SK-MEL-5 (cell line): ENCODE measurements around the gene KIF13A. TPM values are rescaled to one million over a fixed set of nuclear protein-coding genes. Genes with fewer than 3 reads are reported as not detected.
"Not testable (repeated sequence)": the region's sequence is repeated elsewhere in the genome, so short reads cannot be mapped to it uniquely, and the experiment has no call there.

Experiments used
- DNase-seq: peaks from one replicate; pipeline ENCODE4 v3.0.0-alpha.2; 2016; ENCODE audit warnings: low read depth, low spot score
- in situ Hi-C: cut with HindIII; loops from 2 replicates; pipeline ENCODE4 v1.10.0; 2016; ENCODE audit warnings: low sequenced_read_pairs, high pct_unique_total_duplicates, low pct_unique_long_range_greater_than_20kb
- total RNA-seq: library from RNA; depleted of rRNA; stranded (reverse); fragments of >200 nt; shearing (Covaris generic); gene quantifications from 2 replicates; pipeline ENCODE4 v1.2.3, GENCODE V29; 2014

KIF13A gene
- total RNA-seq, 1 experiment from 2014 or later = 44.6 TPM

DNA sequence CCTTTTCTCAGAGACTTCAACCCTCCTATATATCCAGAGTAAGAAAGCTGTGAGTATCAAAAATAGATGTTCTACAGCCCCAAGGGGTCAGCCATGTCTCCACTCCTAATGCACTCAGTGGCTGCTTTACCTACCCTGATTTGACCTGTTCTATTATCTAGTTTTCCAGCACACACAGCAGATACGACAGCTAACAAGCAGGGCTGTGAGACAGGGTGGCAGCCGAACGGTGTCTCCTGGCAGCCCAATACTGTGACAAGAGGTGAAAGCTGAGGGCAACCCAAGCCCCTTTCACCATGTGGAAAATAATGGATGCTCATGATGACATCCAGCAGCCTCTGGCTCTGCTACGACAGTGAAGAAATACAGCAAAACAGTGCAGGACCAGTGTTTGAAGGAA lies 67.9 kb downstream of the KIF13A start:
- in situ Hi-C loops = no loop called here
- no peak for DNase-seq

DNA sequence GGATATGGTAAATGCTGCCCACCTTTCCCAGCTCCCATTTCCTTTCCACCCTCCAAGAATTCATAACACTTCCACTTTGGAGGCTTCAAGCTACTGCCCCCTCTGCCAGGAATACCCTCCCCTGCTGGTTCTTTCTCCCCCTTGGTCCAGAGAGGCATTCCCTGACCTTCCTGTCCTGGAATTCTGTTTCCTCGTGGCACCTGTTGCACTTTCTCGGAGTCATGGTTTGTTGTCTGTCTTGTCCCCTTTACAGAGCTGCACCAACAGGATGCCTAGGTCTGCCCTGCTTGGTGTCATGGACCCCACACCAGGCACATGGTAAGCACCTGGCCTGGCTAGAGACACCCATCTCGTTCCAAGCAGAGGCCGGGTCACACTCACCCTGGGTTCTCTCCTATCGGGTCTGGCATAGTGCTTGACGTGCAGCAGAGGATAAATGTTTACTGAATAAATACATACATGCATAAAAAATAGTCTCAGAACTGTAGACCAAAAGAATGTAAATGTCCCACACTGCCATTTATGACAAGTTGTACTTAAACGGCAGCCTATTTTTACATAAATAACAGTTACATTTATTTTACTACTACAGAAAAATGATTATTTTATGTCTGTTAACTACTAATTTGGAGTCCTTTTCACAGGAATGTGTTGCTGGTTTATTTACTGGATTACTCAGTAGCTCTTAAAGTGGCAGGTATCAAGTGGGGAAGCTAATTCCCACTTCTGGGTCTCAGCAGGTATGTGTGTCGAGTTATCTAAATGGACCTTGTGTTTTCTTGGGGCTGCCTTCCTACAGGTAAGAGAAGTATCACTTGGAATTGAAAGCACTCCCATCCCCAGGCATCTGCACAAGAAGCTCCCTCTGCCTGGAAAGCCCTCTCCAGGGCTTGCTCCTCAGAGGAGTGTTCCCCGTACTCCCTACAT lies 69.3 kb downstream of the KIF13A start:
- in situ Hi-C loops = no loop called here
- no peak for DNase-seq

DNA sequence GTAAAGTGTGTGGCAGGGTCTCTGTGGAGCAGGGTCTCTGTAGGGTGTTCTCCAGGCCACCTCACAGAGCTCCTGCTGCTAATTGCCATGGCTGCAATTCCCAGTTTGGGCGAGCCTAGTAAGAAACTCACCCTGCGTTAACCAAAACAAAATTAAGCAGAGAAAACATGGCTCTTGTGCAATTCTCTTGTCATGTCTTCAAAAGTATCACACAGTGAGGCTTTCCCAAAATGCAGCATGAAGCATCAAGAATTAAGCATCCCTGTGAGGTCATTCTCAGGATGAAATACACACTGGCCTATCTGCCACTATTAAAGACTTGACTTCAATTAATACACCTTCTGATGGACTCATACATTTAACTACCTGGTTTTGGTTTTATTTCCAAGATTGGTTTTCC lies 72.8 kb downstream of the KIF13A start:
- no peak for DNase-seq
- in situ Hi-C loops = no loop called here

DNA sequence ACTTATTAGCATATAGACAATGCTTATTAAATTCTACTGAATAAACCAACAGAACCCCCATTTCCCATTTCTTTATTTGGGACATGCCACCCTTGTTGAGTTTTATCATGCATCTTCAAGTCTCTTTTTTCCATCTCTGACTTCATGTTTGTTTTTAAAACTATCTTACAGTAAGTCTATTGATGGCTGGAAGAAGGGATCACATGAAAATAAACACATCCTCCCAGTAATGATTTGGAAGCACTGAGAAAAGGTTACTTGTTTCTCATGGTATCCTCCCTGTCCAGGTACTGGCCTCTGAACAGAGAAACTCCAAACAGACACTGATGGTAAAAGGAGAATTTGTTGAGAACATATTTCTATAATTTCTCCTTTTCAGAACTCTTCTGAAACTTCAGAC lies 74.9 kb downstream of the KIF13A start:
- peak; percentile 74 for DNase-seq
- in situ Hi-C loops = no loop called here

DNA sequence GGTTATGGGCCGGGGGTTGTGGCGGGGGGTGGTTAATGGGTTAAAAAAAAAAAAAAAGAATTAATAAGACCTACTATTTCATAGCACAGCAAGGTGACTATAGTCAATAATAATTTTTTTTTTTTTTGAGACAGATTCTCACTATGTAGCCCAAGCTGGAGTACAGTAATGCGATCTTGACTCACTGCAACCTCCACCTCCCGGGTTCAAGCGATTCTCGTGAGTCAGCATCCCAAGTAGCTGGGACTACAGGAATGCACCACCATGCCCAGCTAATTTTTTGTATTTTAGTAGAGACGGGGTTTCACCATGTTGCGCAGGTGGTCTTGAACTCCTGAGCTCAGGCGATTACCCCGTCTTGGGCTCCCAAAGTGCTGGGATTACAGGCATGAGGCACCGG lies 75.8 kb downstream of the KIF13A start:
- in situ Hi-C loops, DNase-seq: not testable (repeated sequence)

DNA sequence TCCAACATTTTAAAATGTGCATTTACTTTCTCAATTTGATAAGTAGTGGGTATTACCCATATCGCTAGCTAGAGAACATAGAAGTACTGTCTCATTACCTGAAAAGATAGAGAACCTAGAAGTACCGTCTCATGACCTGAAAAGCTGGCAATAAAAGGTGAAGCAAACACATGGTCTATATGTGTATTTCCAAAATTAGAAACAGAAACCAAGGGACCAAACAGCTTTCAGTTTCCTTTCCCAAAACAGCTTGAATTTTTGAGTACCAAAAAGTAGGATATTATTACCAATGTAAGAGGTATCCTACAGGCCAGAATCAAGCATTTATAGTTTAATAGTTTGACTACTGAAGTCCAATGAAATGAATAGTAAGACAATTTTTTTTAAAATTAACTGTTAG lies 77.2 kb downstream of the KIF13A start:
- in situ Hi-C loops = no loop called here
- DNase-seq = no peak

DNA sequence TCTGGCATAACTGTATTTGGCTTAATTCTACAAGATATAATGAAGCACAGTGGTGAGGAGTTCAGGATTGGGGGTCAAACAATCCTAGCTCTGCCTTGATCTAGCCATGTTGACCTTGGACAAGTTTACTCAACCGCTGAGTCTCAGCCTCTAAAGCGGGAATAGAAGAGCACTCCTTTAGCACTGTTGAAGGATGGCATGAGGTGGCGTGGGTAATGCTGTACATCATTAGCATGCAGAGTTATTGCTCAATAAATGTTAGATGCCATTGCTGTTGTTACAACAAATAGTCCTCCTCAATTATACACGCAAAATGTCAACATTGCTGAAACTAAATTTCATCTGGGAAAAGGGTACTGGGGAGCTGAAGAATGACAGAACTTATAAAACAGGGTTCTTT lies 78.6 kb downstream of the KIF13A start:
- in situ Hi-C loops = no loop called here
- no peak for DNase-seq

DNA sequence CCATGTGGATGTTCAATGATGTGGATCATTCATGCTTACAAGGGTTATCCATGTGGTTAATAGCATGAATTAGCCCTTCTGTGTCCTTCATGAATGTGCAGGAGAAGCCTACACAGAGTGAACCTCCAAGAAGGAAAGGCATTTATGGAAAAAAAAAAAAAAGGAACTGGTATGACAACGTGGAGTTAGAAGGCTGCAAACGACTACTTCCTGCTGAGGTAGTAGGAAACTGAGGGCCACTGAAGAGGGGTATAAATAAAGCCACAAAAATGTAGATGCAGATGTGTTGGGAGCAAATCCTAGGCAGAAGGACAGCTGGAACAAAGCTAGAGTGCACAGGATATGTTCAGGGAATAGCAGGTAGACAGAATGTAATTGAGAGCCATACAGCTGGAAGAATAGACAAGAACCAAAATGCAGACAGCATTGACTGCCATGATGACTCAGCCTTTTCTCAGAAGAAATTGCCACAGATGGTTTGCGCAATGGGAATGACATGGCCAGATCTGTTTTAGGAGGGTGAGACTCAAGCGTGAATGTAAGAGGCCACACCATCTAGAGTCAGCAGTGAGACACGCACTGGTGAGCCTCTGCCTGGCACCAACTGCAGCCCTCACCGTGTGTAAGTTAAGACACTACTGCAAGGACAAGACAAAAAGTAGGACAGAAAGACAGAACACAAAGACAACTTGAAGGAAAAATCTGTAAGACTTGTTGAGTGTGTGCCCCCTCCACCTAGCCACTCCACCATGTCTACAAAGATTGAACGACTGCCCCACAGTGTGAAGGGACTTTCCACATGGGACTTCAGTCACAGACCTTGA lies 79.8 kb downstream of the KIF13A start:
- in situ Hi-C loops = no loop called here
- DNase-seq = peak; percentile 76

DNA sequence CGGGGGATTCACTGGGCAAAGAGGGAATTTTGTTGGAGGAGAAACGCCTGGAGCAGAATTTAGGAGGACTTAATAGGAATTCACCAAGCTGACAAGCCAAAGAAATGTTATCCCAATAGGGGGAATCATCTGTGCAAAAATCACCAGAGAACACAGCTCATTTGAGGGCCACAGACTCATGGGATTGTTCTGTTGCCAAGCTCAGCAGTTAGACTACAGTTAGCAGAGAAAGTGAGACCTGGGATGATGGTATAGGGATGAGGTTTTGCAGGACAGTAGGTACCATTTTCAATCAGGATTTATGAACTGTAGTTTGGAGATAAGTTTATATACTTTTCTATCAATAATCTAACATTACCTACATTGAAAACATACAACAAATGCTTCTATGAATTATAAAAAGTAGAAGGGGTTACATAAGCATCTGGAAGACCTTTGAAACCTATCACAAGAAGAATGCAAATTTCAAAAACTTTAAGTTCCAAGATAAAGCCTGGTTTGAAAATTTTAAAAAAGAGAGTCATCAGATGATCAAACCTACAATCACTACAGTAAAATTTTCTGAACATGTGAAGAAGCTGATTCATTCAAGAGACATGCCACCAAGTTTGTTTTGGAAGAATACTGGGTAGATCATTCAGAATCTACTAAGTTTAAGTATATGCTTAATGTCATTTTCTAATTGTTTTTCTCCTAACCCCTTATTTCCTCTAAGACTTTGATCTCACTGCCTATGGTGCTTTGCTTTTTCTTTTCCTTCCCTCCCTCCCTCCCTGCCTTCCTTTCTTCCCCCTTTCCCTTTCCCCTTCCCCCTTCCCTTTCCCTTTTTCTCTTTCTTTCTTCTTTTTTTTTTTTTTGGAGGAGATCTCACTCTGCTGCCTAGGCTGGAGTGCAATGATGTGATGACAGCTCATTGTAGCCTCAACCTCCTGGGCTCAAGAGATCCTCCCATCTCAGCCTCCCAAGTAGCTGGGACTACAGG lies 81.5 kb downstream of the KIF13A start:
- DNase-seq = no peak
- in situ Hi-C loops = no loop called here

DNA sequence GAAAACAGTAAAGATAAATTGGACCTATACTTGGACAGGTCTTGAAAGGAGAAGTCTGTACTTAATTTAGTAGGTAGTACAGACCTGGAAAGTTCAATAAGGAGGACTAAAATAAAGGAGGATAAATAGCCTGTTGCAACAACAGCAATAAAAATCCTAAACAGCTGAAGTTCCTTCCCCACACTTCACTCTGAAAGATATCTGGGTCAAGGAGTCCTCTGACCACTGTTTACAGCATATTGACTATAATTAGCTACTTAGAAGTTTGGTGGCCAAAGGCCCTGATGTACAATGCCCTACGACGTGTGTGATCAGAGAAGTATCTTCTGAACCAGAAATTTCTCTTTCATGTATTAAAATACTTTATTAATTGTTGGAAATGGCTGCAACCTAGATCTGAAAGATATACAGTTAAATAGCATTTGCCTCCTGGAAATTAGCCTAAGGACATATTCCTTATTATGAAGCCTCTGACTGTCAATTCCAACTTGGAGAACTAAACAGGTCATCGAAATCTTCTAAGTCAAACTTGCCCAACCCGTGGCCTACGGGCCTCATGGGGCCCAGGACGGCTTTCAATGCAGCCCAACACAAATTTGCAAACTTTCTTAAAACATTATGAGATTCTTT lies 82.8 kb downstream of the KIF13A start:
- in situ Hi-C loops = no loop called here

DNA sequence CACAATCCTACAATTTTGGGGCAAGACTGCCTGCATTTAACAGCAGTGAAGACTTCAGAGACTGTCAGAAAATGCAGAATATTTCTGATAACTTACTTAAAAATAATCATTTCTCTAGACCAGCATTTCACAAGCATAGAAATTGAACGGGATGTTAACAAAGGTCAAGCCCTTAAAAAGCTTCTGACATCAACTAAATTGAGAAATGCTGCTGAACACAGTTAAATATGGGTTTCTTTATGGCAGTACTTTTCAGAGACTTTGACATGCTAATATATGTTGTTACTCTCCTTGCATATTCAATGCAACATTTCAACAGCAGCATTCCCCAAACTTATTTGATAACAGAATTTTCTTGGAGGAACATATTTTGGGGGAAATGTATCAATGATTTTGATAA lies 84.5 kb downstream of the KIF13A start:
- in situ Hi-C loops = no loop called here

More for the DNA sequence above, 82.8 kb downstream of the KIF13A start:
- DNase-seq = no peak

DNA sequence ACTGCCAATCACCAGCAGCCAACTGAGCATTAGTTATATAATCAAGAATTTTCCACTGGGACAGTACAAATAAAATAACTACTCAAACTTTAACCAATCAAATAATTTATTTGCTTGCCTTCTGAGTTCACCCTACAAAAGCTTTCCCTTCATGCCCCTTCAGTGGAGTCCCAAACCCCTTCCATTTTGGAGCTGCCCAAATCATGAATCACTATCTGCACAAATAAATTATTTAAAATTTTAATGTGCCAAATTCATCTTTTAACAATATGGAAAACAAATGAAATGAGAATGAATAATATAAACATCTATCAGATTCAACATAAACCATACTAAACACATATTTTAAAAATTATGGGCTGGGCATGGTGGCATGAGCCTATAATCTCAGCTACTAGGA lies 85.9 kb downstream of the KIF13A start:
- no peak for DNase-seq
- in situ Hi-C loops = no loop called here

More for the DNA sequence above, 84.5 kb downstream of the KIF13A start:
- DNase-seq = no peak

DNA sequence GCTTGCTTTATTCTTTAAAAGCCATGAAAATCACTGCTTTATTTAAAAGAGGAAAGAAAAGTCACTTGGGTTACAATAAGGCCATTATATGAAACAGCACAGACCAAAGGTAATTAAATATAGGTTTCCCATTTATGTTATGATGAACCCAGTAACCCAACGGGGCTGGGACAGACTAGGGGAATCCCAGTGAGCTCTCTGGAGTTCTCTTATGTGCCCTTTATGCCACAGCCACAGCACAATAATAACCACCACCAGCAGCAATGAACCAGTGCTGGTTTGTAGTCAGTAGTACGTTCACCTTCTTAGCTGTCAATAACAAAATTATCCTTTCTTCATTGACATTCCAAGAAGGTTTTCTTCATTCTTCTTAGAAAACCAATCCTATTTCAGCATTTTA lies 87.4 kb downstream of the KIF13A start:
- in situ Hi-C loops = no loop called here
- no peak for DNase-seq

DNA sequence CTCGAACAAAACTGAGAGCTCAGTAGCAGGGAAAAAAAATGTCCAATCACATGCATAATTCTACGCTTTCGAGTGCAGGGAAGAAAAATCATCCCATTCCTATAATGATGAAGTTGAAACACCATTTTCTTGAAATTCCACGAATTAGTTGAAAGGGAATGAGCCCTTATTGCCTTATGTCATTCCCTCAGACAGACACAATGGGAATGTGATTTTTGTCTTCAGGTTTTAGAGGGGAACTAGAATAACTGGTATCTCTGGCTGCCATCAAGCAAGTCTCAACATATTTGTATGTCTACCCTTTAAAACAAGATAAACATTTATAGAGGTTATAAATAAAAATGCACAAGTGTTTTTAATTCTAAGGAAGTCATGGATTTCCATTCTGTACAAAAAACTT lies 87.9 kb downstream of the KIF13A start:
- no peak for DNase-seq
- in situ Hi-C loops = no loop called here

DNA sequence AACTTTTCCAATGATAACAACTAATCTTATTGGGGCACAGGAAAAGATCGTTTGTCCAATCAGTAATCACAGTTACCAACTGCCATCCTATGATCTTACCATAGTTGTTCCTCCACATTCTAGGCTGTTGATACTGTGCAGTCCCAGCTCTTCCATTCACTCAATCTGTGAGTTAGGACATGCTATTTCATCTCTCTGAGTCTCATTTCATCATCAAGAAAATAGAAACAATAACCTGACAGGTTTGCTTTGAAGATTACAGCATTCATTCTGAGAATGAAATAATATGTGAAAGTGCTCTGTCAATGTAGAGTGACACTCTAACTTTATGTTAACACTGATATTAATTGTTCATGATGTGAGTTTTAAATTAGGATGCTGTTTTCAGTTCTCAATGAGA lies 89.8 kb downstream of the KIF13A start:
- in situ Hi-C loops = no loop called here
- no peak for DNase-seq

DNA sequence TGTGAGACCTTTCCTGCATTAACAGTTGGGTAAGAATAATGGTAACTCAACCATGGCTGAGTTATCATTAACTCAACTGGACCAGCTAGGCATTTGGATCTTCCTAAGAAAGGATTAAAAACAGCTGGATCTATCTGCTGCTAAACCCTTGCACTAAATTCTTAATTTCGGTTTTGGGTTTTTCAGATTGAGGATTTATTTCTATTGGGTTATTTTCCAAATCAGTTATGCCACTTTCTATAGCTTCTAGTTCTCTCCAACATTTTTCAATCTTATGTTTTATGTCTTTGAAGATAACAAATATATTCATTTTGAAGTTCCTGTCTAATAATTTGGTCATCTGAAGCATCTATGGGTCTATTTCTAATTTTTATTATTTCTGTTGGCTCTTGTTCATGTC lies 92.5 kb downstream of the KIF13A start:
- DNase-seq = no peak
- in situ Hi-C loops = no loop called here

DNA sequence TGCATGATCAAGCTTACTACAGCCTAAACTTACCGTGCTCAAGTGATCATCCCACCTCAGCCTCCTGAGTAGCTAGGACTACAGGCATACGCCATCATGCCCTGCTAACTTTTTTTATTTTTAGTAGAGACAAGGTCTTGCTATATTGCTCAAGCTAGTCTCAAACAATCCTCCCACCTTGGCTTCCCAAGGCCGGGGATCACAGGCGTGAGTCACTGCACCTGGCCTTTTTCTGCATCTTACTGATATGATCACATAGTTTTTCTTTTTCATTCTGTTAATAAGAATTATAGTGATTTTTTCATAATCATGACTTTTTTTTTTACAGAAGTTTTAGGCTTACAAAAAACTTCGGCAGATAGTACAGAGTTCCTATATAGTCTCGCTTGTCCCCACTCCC lies 93.2 kb downstream of the KIF13A start:
- in situ Hi-C loops = no loop called here
- no peak for DNase-seq
